Tibial nerve (tissue), 4 donors: ENCODE data around the gene RBPJL. TPM values are rescaled to one million over a fixed set of nuclear protein-coding genes. Genes with fewer than 3 reads are reported as not detected.

Source experiments
- DNase-seq, 2 donors: peaks; one replicate each; pipeline ENCODE4 v3.0.0-alpha.2; 2019; ENCODE audit warnings: low spot score in 2 of 2
- H3K27ac ChIP-seq, 4 donors: fragments of 200-600 bp; sonication (generic) in 3 of 4; one replicate each; pipeline ENCODE4 v1.5.1; 2017 to 2019; ENCODE audit warnings: mild to moderate bottlenecking in 1 of 4
- H3K27me3 ChIP-seq, 2 donors: fragments of 200-600 bp; sonication (generic) in 1 of 2; one replicate each; pipeline versions ENCODE4 v1.5.1 to v1.6.0; 2017 to 2019
- H3K36me3 ChIP-seq, 3 donors: fragments of 200-600 bp; sonication (generic); one replicate each; pipeline ENCODE4 v1.5.1; 2018 to 2019
- H3K4me1 ChIP-seq, 4 donors: fragments of 200-600 bp; sonication (generic) in 3 of 4; one replicate each; pipeline ENCODE4 v1.5.1; 2017 to 2019
- H3K4me3 ChIP-seq, 4 donors: fragments of 200-600 bp; sonication (generic) in 3 of 4; one replicate each; pipeline ENCODE4 v1.5.1; 2017 to 2019; ENCODE audit warnings: mild to moderate bottlenecking in 1 of 4, moderate library complexity in 1 of 4
- H3K9me3 ChIP-seq, 4 donors: fragments of 200-600 bp; sonication (generic) in 3 of 4; one replicate each; pipeline ENCODE4 v1.5.1; 2017 to 2019
- EP300 ChIP-seq, 2 donors: sonication (generic); formaldehyde crosslinking; IDR thresholded peaks; one replicate each; pipeline ENCODE4 v1.6.1; 2017; ENCODE audit warnings: antibody characterized with exemption in 2 of 2, mild to moderate bottlenecking in 1 of 2
- POLR2A ChIP-seq, 2 donors: fragments of 450-650 bp; IDR thresholded peaks; one replicate each; pipeline ENCODE4 v1.6.1; 2017; ENCODE audit warnings: antibody characterized with exemption in 2 of 2, mild to moderate bottlenecking in 2 of 2, moderate library complexity in 2 of 2
- WGBS, 2 donors: methylation state at CpG; one replicate each; pipeline ENCODE4 v1.1.5; 2018; 5-methylcytosine and 5-hydroxymethylcytosine counted together
- total RNA-seq, 4 donors: library from RNA; depleted of rRNA; stranded (reverse); fragments of >200 nt; gene quantifications; one replicate each; pipeline ENCODE4 v1.1.0, GENCODE V29; 2016
- TF ChIP-seq, protein P1 (sequence below), 5 experiments: fragments of 200-600 bp in 3 of 5; fragments of 450-650 bp in 2 of 5; sonication (generic) in 3 of 5; IDR thresholded peaks; one replicate each; pipeline ENCODE4 v1.5.1; 2016 to 2019; ENCODE audit warnings: antibody characterized with exemption in 5 of 5, mild to moderate bottlenecking in 3 of 5, moderate library complexity in 2 of 5

Gene RBPJL
- total RNA-seq, 4 donors from 2014 or later, result 0.44 TPM; not detected in 3

GRCh38 chr20:45263556-45264266 is 42.9 kb upstream of the RBPJL start:
- TF ChIP-seq EP300 (IDR thresholded peaks at IDR 0.05), result no peak
- no peak for TF ChIP-seq POLR2A (IDR thresholded peaks at IDR 0.05)
- TF ChIP-seq, protein P1, sequence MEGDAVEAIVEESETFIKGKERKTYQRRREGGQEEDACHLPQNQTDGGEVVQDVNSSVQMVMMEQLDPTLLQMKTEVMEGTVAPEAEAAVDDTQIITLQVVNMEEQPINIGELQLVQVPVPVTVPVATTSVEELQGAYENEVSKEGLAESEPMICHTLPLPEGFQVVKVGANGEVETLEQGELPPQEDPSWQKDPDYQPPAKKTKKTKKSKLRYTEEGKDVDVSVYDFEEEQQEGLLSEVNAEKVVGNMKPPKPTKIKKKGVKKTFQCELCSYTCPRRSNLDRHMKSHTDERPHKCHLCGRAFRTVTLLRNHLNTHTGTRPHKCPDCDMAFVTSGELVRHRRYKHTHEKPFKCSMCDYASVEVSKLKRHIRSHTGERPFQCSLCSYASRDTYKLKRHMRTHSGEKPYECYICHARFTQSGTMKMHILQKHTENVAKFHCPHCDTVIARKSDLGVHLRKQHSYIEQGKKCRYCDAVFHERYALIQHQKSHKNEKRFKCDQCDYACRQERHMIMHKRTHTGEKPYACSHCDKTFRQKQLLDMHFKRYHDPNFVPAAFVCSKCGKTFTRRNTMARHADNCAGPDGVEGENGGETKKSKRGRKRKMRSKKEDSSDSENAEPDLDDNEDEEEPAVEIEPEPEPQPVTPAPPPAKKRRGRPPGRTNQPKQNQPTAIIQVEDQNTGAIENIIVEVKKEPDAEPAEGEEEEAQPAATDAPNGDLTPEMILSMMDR (IDR thresholded peaks at IDR 0.05), result no peak
- no peak overlapping the region for H3K4me3 ChIP-seq
- no peaks in the 10 kb centered on the region for H3K9me3 ChIP-seq
- H3K4me1 ChIP-seq, result no peaks in the 10 kb centered on the region
- H3K27me3 ChIP-seq, result no peaks in the 10 kb centered on the region
- no peak for DNase-seq
- 69 to 77% methylated on average over 3 of the region's 3 CpGs for WGBS, 2 donors
- H3K27ac ChIP-seq, result no peak overlapping the region
- no peaks in the 10 kb centered on the region for H3K36me3 ChIP-seq

DNA sequence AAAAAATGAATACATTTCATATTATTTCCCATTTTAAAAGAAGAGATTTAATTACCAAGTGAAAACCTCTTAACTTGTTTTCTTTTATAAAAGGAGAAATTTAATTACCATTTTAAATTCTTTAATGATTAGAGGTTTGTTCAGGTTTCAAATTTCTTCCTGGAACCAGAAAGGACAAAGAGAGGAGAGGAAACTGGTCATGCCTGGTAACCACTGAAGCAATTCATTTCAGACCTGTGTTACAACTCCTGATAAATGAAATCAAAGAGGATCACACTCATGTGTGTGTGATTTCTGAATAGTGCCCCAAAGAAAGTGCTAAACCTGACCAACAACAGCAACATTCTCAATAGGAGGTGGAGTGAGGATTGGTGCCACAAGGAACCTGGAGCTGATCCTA is 39.7 kb upstream of the RBPJL start:
- no peaks in the 10 kb centered on the region for H3K9me3 ChIP-seq
- H3K27me3 ChIP-seq, result no peaks in the 10 kb centered on the region
- H3K27ac ChIP-seq, result no peak overlapping the region
- no peaks in the 10 kb centered on the region for H3K4me1 ChIP-seq
- no peak overlapping the region for H3K4me3 ChIP-seq
- TF ChIP-seq, protein P1 (IDR thresholded peaks at IDR 0.05), result no peak
- no peak for DNase-seq
- no peaks in the 10 kb centered on the region for H3K36me3 ChIP-seq

GRCh38 chr20:45268531-45268930 is 38.1 kb upstream of the RBPJL start:
- TF ChIP-seq, protein P1 (IDR thresholded peaks at IDR 0.05), result no peak
- TF ChIP-seq EP300 (IDR thresholded peaks at IDR 0.05), result no peak
- TF ChIP-seq POLR2A (IDR thresholded peaks at IDR 0.05), result no peak
- no peaks in the 10 kb centered on the region for H3K27me3 ChIP-seq
- H3K36me3 ChIP-seq, result no peaks in the 10 kb centered on the region
- H3K27ac ChIP-seq, result no peak overlapping the region
- H3K9me3 ChIP-seq, result no peaks in the 10 kb centered on the region
- DNase-seq, result no peak
- H3K4me3 ChIP-seq, result no peak overlapping the region
- 82 to 88% methylated on average over 3 of the region's 3 CpGs for WGBS, 2 donors
- H3K4me1 ChIP-seq, result no peaks in the 10 kb centered on the region

GRCh38 chr20:45269056-45269455 is 37.6 kb upstream of the RBPJL start:
- WGBS, 2 donors, result 76 to 91% methylated on average over 3 of the region's 3 CpGs
- no peak for TF ChIP-seq POLR2A (IDR thresholded peaks at IDR 0.05)
- no peak for TF ChIP-seq EP300 (IDR thresholded peaks at IDR 0.05)
- TF ChIP-seq, protein P1 (IDR thresholded peaks at IDR 0.05), result no peak
- Histone ChIP-seq H3K4me3 (no peak overlapping the region), H3K36me3 (no peaks in the 10 kb centered on the region), H3K4me1 (no peaks in the 10 kb centered on the region), H3K9me3 (no peaks in the 10 kb centered on the region), H3K27ac (no peak overlapping the region), H3K27me3 (no peaks in the 10 kb centered on the region)
- no peak for DNase-seq

- WGBS, 2 donors, result 80 to 92% methylated on average over 4 of the region's 4 CpGs
- Histone ChIP-seq H3K27ac (no peak overlapping the region), H3K27me3 (no peaks in the 10 kb centered on the region), H3K36me3 (no peaks in the 10 kb centered on the region), H3K4me1 (no peaks in the 10 kb centered on the region), H3K4me3 (no peak overlapping the region), H3K9me3 (no peaks in the 10 kb centered on the region)
- TF ChIP-seq, protein P1 (IDR thresholded peaks at IDR 0.05), result no peak
- TF ChIP-seq EP300 (IDR thresholded peaks at IDR 0.05) (no peak), POLR2A (IDR thresholded peaks at IDR 0.05) (no peak)
- DNase-seq, result no peak
Measured at GRCh38 chr20:45269754-45270270, 36.8 kb upstream of the RBPJL start.
